Dendritic cell treated with granulocyte-macrophage colony-stimulating factor and Interleukin-4, amounts not matched to agents 40 ng/mL and 50 ng/mL, for 4 days (primary cell): ENCODE measurements around the gene IRGC.
"Not testable (repeated sequence)": the region's sequence is repeated elsewhere in the genome, so short reads cannot be mapped to it uniquely, and the experiment has no call there.

Source experiments
- H3K27ac Mint-ChIP-seq: one replicate; pipeline ENCODE4 v1.8.0; 2022; ENCODE audit warnings: mild to moderate bottlenecking, mixed read lengths
- H3K27me3 Mint-ChIP-seq: one replicate; pipeline ENCODE4 v1.8.0; 2022; ENCODE audit warnings: mild to moderate bottlenecking, mixed read lengths
- H3K36me3 Mint-ChIP-seq: one replicate; pipeline ENCODE4 v1.8.0; 2022; ENCODE audit warnings: low read depth, mixed read lengths
- H3K4me1 Mint-ChIP-seq: one replicate; pipeline ENCODE4 v1.8.0; 2022; ENCODE audit warnings: low read depth, mixed read lengths
- H3K4me3 Mint-ChIP-seq: one replicate; pipeline ENCODE4 v1.8.0; 2022; ENCODE audit warnings: mild to moderate bottlenecking, moderate library complexity, mixed read lengths
- H3K9me3 Mint-ChIP-seq: one replicate; pipeline ENCODE4 v1.8.0; 2022; ENCODE audit warnings: mixed read lengths
- intact Hi-C: fragments of 100-400 bp; cut with micrococcal nuclease; formaldehyde crosslinking; loops from one replicate; pipeline ENCODE4 v1.15.0; 2022

IRGC gene

GRCh38 chr19:43715776-43716175, at the start of gene IRGC:
TSS of gene IRGC (plus strand) at chr19:43716076. CDS start at chr19:43718559, 2,483 bp downstream.
- Mint-ChIP-seq H3K4me3 (no peak within 1 kb of the TSS), H3K4me1 (peaks cover 16% of the 10 kb centered on the region), H3K27ac (peak within 1 kb of the TSS; percentile 67), H3K27me3 (peaks cover 60% of the 10 kb centered on the region), H3K9me3 (no peaks in the 10 kb centered on the region), H3K36me3 (no peaks in the 10 kb centered on the region)
- intact Hi-C loops = no loop called here

GRCh38 chr19:43667126-43667875, 48.6 kb upstream of the IRGC start:
- Mint-ChIP-seq H3K4me1 (peaks cover 75% of the 10 kb centered on the region), H3K9me3 (no peaks in the 10 kb centered on the region), H3K4me3 (peak overlapping the region; percentile 84), H3K27ac (peak overlapping the region; percentile 97), H3K36me3 (peaks cover 75% of the 10 kb centered on the region), H3K27me3 (no peaks in the 10 kb centered on the region)
- intact Hi-C loops = loop anchor here (10.0 kb wide), 1 partner anchor 118 kb away; the partner anchor contains the start of gene KCNN4

GRCh38 chr19:43667876-43668405, 47.9 kb upstream of the IRGC start:
- H3K4me1 Mint-ChIP-seq = peaks cover 71% of the 10 kb centered on the region
- peaks cover 68% of the 10 kb centered on the region for H3K36me3 Mint-ChIP-seq
- peak overlapping the region; percentile 84 for H3K4me3 Mint-ChIP-seq
- intact Hi-C loops = loop anchor here (1.0 to 10.0 kb wide), 3 partner anchors 33 to 117 kb away; partner anchors contain the start of gene KCNN4
- peak overlapping the region; percentile 97 for H3K27ac Mint-ChIP-seq
- no peaks in the 10 kb centered on the region for H3K27me3 Mint-ChIP-seq
- H3K9me3 Mint-ChIP-seq = no peaks in the 10 kb centered on the region

GRCh38 chr19:43668406-43669109, 47.3 kb upstream of the IRGC start:
- Mint-ChIP-seq H3K4me3 (peak overlapping the region; percentile 100), H3K36me3 (peaks cover 62% of the 10 kb centered on the region), H3K27ac (peak overlapping the region; percentile 97), H3K27me3 (no peaks in the 10 kb centered on the region), H3K9me3 (no peaks in the 10 kb centered on the region), H3K4me1 (peaks cover 67% of the 10 kb centered on the region)
- intact Hi-C loops = loop anchor here (1.0 to 10.0 kb wide), 3 partner anchors 33 to 116 kb away; partner anchors contain the start of gene KCNN4

- peaks cover 60% of the 10 kb centered on the region for H3K4me1 Mint-ChIP-seq
- intact Hi-C loops = no loop called here
- no peak overlapping the region for H3K4me3 Mint-ChIP-seq
- H3K36me3 Mint-ChIP-seq = peaks cover 26% of the 10 kb centered on the region
- peak overlapping the region; percentile 35 for H3K27ac Mint-ChIP-seq
- no peaks in the 10 kb centered on the region for H3K9me3 Mint-ChIP-seq
- no peaks in the 10 kb centered on the region for H3K27me3 Mint-ChIP-seq
Observed at GRCh38 chr19:43672061-43672679, 43.7 kb upstream of the IRGC start.

GRCh38 chr19:43673637-43674036, 42.2 kb upstream of the IRGC start:
- Mint-ChIP-seq H3K27me3 (no peaks in the 10 kb centered on the region), H3K36me3 (peaks cover 14% of the 10 kb centered on the region), H3K4me1 (peaks cover 51% of the 10 kb centered on the region), H3K9me3 (no peaks in the 10 kb centered on the region), H3K27ac (peak overlapping the region; percentile 80), H3K4me3 (no peak overlapping the region)
- intact Hi-C loops = no loop called here

- Mint-ChIP-seq H3K9me3 (no peaks in the 10 kb centered on the region), H3K27ac (peak overlapping the region; percentile 80), H3K27me3 (no peaks in the 10 kb centered on the region), H3K4me1 (peaks cover 51% of the 10 kb centered on the region), H3K4me3 (no peak overlapping the region), H3K36me3 (peaks cover 9% of the 10 kb centered on the region)
- intact Hi-C loops = no loop called here
Observed at GRCh38 chr19:43674183-43674582, 41.7 kb upstream of the IRGC start.

- H3K9me3 Mint-ChIP-seq = no peaks in the 10 kb centered on the region
- intact Hi-C loops = no loop called here
- no peaks in the 10 kb centered on the region for H3K27me3 Mint-ChIP-seq
- H3K4me3 Mint-ChIP-seq = no peak overlapping the region
- peak overlapping the region; percentile 80 for H3K27ac Mint-ChIP-seq
- H3K4me1 Mint-ChIP-seq = peaks cover 51% of the 10 kb centered on the region
- H3K36me3 Mint-ChIP-seq = peaks cover 6% of the 10 kb centered on the region
Observed at GRCh38 chr19:43674596-43674995, 41.3 kb upstream of the IRGC start.

- H3K27me3 Mint-ChIP-seq = no peaks in the 10 kb centered on the region
- intact Hi-C loops = no loop called here
- H3K4me1 Mint-ChIP-seq = peaks cover 44% of the 10 kb centered on the region
- peak overlapping the region; percentile 39 for H3K4me3 Mint-ChIP-seq
- H3K27ac Mint-ChIP-seq = peak overlapping the region; percentile 80
- no peaks in the 10 kb centered on the region for H3K9me3 Mint-ChIP-seq
- H3K36me3 Mint-ChIP-seq = no peaks in the 10 kb centered on the region
Observed at GRCh38 chr19:43675269-43675879, 40.5 kb upstream of the IRGC start.

- Mint-ChIP-seq H3K9me3 (no peaks in the 10 kb centered on the region), H3K4me3 (no peak overlapping the region), H3K36me3 (no peaks in the 10 kb centered on the region), H3K4me1 (peaks cover 38% of the 10 kb centered on the region), H3K27ac (peak overlapping the region; percentile 80), H3K27me3 (no peaks in the 10 kb centered on the region)
- intact Hi-C loops = no loop called here
Observed at GRCh38 chr19:43675906-43676305, 40.0 kb upstream of the IRGC start.

- no peak overlapping the region for H3K4me3 Mint-ChIP-seq
- intact Hi-C loops = no loop called here
- H3K27ac Mint-ChIP-seq = no peak overlapping the region
- no peaks in the 10 kb centered on the region for H3K36me3 Mint-ChIP-seq
- H3K27me3 Mint-ChIP-seq = no peaks in the 10 kb centered on the region
- no peaks in the 10 kb centered on the region for H3K9me3 Mint-ChIP-seq
- H3K4me1 Mint-ChIP-seq = peaks cover 53% of the 10 kb centered on the region
Observed at GRCh38 chr19:43678512-43679261, 37.2 kb upstream of the IRGC start.

- H3K36me3 Mint-ChIP-seq = no peaks in the 10 kb centered on the region
- no peaks in the 10 kb centered on the region for H3K9me3 Mint-ChIP-seq
- H3K27me3 Mint-ChIP-seq = no peaks in the 10 kb centered on the region
- intact Hi-C loops = no loop called here
- H3K4me3 Mint-ChIP-seq = no peak overlapping the region
- peaks cover 42% of the 10 kb centered on the region for H3K4me1 Mint-ChIP-seq
- H3K27ac Mint-ChIP-seq = peak overlapping the region; percentile 38
Observed at GRCh38 chr19:43681821-43682220, 34.1 kb upstream of the IRGC start.

GRCh38 chr19:43682269-43682668, 33.6 kb upstream of the IRGC start:
- H3K4me3 Mint-ChIP-seq, H3K36me3 Mint-ChIP-seq, H3K9me3 Mint-ChIP-seq, H3K27ac Mint-ChIP-seq, intact Hi-C loops, H3K27me3 Mint-ChIP-seq: not testable (repeated sequence)
- H3K4me1 Mint-ChIP-seq = peaks cover 42% of the 10 kb centered on the region
